ENCODE data around the gene SIK2.

DNA sequence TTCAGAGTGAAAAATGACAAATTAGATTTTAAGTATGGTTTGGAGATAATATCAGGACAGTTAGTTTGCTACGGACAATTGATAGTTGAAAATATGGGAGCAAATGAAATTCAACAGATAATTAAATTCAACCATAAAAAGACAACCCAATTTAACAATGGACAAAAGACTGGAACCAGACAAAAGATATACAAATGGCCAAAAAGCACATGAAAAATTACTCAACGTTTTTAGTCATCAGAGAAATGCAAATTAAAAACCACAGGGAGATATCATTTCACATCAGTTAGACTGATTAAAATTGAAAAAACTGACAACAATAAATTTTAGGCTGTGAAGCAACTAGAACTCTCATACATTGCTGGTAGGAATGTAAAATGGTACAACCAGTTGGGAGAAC lies 27.2 kb downstream of the SIK2 start:
- no peak for TF ChIP-seq CSDC2 (CRISPR knock-in tag; IDR thresholded peaks at IDR 0.05)
- TF ChIP-seq, protein P1, sequence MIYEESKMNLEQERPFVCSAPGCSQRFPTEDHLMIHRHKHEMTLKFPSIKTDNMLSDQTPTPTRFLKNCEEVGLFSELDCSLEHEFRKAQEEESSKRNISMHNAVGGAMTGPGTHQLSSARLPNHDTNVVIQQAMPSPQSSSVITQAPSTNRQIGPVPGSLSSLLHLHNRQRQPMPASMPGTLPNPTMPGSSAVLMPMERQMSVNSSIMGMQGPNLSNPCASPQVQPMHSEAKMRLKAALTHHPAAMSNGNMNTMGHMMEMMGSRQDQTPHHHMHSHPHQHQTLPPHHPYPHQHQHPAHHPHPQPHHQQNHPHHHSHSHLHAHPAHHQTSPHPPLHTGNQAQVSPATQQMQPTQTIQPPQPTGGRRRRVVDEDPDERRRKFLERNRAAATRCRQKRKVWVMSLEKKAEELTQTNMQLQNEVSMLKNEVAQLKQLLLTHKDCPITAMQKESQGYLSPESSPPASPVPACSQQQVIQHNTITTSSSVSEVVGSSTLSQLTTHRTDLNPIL (CRISPR knock-in tag; IDR thresholded peaks at IDR 0.05; ENCODE audit: low read depth), result no peak
- no peak for TF ChIP-seq TOX (CRISPR knock-in tag; IDR thresholded peaks at IDR 0.05; ENCODE audit: borderline replicate concordance)
- no peak for TF ChIP-seq GLIS3 (CRISPR knock-in tag; IDR thresholded peaks at IDR 0.05)
- TF ChIP-seq SNAI2 (CRISPR knock-in tag; IDR thresholded peaks at IDR 0.05), result no peak
- TF ChIP-seq, protein P2, sequence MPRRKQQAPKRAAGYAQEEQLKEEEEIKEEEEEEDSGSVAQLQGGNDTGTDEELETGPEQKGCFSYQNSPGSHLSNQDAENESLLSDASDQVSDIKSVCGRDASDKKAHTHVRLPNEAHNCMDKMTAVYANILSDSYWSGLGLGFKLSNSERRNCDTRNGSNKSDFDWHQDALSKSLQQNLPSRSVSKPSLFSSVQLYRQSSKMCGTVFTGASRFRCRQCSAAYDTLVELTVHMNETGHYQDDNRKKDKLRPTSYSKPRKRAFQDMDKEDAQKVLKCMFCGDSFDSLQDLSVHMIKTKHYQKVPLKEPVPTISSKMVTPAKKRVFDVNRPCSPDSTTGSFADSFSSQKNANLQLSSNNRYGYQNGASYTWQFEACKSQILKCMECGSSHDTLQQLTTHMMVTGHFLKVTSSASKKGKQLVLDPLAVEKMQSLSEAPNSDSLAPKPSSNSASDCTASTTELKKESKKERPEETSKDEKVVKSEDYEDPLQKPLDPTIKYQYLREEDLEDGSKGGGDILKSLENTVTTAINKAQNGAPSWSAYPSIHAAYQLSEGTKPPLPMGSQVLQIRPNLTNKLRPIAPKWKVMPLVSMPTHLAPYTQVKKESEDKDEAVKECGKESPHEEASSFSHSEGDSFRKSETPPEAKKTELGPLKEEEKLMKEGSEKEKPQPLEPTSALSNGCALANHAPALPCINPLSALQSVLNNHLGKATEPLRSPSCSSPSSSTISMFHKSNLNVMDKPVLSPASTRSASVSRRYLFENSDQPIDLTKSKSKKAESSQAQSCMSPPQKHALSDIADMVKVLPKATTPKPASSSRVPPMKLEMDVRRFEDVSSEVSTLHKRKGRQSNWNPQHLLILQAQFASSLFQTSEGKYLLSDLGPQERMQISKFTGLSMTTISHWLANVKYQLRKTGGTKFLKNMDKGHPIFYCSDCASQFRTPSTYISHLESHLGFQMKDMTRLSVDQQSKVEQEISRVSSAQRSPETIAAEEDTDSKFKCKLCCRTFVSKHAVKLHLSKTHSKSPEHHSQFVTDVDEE (CRISPR knock-in tag; IDR thresholded peaks at IDR 0.05), result no peak
- no peak for TF ChIP-seq ESRRG (CRISPR knock-in tag; IDR thresholded peaks at IDR 0.05)
- no peak for TF ChIP-seq ZFP30 (CRISPR knock-in tag; IDR thresholded peaks at IDR 0.05)
- no peak; the same call in 1 of the 2 replicates for TF ChIP-seq ZC3H10 (CRISPR knock-in tag; IDR thresholded peaks at IDR 0.05)
- no peak for TF ChIP-seq PPARA (CRISPR knock-in tag; IDR thresholded peaks at IDR 0.05; ENCODE audit: borderline replicate concordance)
- TF ChIP-seq RARB (CRISPR knock-in tag; IDR thresholded peaks at IDR 0.05), result no peak
- 0 out of 2 replicates have a peak, but pooled peaks have one; percentile 11 for TF ChIP-seq ZNF8 (CRISPR knock-in tag; IDR thresholded peaks at IDR 0.05)
- TF ChIP-seq, protein P3, sequence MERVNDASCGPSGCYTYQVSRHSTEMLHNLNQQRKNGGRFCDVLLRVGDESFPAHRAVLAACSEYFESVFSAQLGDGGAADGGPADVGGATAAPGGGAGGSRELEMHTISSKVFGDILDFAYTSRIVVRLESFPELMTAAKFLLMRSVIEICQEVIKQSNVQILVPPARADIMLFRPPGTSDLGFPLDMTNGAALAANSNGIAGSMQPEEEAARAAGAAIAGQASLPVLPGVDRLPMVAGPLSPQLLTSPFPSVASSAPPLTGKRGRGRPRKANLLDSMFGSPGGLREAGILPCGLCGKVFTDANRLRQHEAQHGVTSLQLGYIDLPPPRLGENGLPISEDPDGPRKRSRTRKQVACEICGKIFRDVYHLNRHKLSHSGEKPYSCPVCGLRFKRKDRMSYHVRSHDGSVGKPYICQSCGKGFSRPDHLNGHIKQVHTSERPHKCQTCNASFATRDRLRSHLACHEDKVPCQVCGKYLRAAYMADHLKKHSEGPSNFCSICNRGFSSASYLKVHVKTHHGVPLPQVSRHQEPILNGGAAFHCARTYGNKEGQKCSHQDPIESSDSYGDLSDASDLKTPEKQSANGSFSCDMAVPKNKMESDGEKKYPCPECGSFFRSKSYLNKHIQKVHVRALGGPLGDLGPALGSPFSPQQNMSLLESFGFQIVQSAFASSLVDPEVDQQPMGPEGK (CRISPR knock-in tag; IDR thresholded peaks at IDR 0.05; ENCODE audit: borderline replicate concordance), result peak; percentile 19; the same call in 1 of the 2 replicates
- TF ChIP-seq BACH2 (CRISPR knock-in tag; IDR thresholded peaks at IDR 0.05; ENCODE audit: borderline replicate concordance), result no peak
